HCT116 (cell line): ENCODE data around the gene SMG5. TPM values are rescaled to one million over a fixed set of nuclear protein-coding genes. Genes with fewer than 3 reads are reported as not detected.

Source experiments
- ATAC-seq: fragments of 200-7000 bp; cut with Tn5 transposase; 2 replicates; pipeline ENCODE4 v1.9.1; 2020; ENCODE audit warnings: mild to moderate bottlenecking, moderate library complexity
- BruUV-seq: library from RNA; stranded (reverse); fragments of 400-500 nt; replicated peaks from 2 replicates; lab custom pipeline; 2021; lab: Mats Ljungman, UMichigan
- CTCF ChIA-PET: fragments of 300-600 bp; sonication (Branson Sonifier 250); formaldehyde crosslinking; loops from one replicate; lab custom pipeline; 2021; ENCODE audit warnings: antibody characterized with exemption; lab: Charles Lee
- POLR2A ChIA-PET: fragments of 300-600, 350-600 bp; sonication (Branson Sonifier 250); formaldehyde crosslinking; loops from one replicate; lab custom pipeline; 2021; ENCODE audit warnings: antibody characterized with exemption; lab: Charles Lee
- RAD21 ChIA-PET, 2 experiments: fragments of 300-600 bp; sonication (Branson Sonifier 250); formaldehyde crosslinking; loops; one replicate each; lab custom pipeline; 2023; ENCODE audit warnings: low total read pairs in 2 of 2; ENCODE audit not compliant: uncharacterized antibody in 2 of 2, unreplicated experiment in 2 of 2, low non-redundant PET in 1 of 2; lab: Charles Lee
- DNase-seq: peaks from one replicate; pipeline ENCODE4 v3.0.0-alpha.2; 2010; ENCODE audit warnings: low read depth, low spot score
- H2AFZ ChIP-seq: fragments of 200-600 bp; shearing (Covaris generic), sonication (generic); 2 replicates; pipeline ENCODE4 v1.6.1; 2017; ENCODE audit warnings: low read depth, mixed run types, mixed read lengths, antibody characterized with exemption, low read length; ENCODE audit not compliant: poor library complexity, severe bottlenecking
- H3K27ac ChIP-seq: 2 replicates; pipeline ENCODE4 v1.5.1; 2012; ENCODE audit warnings: low read depth, low read length
- H3K27me3 ChIP-seq: fragments of 200-600 bp; sonication (generic); 2 replicates; pipeline ENCODE4 v1.6.1; 2016; ENCODE audit warnings: mixed run types, low read length, mixed read lengths; ENCODE audit not compliant: insufficient read depth
- H3K36me3 ChIP-seq, 2 experiments: fragments of 200-500 bp in 1 of 2; fragments of 200-600 bp in 1 of 2; sonication (Bioruptor generic) in 1 of 2; sonication (generic) in 1 of 2; 2 replicates each; pipeline versions ENCODE4 v1.5.1 to v1.6.1; 2014 to 2016; ENCODE audit warnings: low read length in 2 of 2, inconsistent platforms in 1 of 2, mixed read lengths in 1 of 2, mixed run types in 1 of 2; ENCODE audit not compliant: insufficient read depth in 2 of 2, control insufficient read depth in 1 of 2
- H3K4me1 ChIP-seq, 2 experiments: fragments of 200-600 bp in 1 of 2; sonication (generic) in 1 of 2; 2 replicates each; pipeline versions ENCODE4 v1.5.1 to v1.6.1; 2012 to 2017; ENCODE audit warnings: low read length in 2 of 2, inconsistent platforms in 1 of 2, mild to moderate bottlenecking in 1 of 2, mixed read lengths in 1 of 2, mixed run types in 1 of 2, moderate library complexity in 1 of 2; ENCODE audit not compliant: insufficient read depth in 2 of 2, control insufficient read depth in 1 of 2
- H3K4me2 ChIP-seq: fragments of 200-600 bp; sonication (generic); 2 replicates; pipeline ENCODE4 v1.6.1; 2017; ENCODE audit warnings: mixed run types, low read length, mixed read lengths
- H3K4me3 ChIP-seq, 2 experiments: fragments of 200-600 bp in 1 of 2; sonication (generic) in 1 of 2; replicated peaks in 1 of 2; 2 replicates each; pipeline ENCODE4 v1.5.1; 2011 to 2016; ENCODE audit warnings: low read length in 2 of 2, control low read depth in 1 of 2, low read depth in 1 of 2, mild to moderate bottlenecking in 1 of 2, mixed read lengths in 1 of 2, mixed run types in 1 of 2
- H3K79me2 ChIP-seq: fragments of 200-600 bp; sonication (generic); 2 replicates; pipeline ENCODE4 v1.6.1; 2017; ENCODE audit warnings: mild to moderate bottlenecking, mixed run types, low read length, moderate library complexity, mixed read lengths; ENCODE audit not compliant: insufficient read depth
- H3K9ac ChIP-seq: fragments of 200-600 bp; sonication (generic); 2 replicates; pipeline ENCODE4 v1.6.1; 2016; ENCODE audit warnings: low read length, mixed read lengths
- H3K9me2 ChIP-seq: fragments of 200-600 bp; sonication (generic), shearing (Covaris generic); 2 replicates; pipeline ENCODE4 v1.6.1; 2017; ENCODE audit warnings: mixed run types, mild to moderate bottlenecking, moderate library complexity; ENCODE audit not compliant: insufficient read depth
- H3K9me3 ChIP-seq, 2 experiments: fragments of 200-500 bp in 1 of 2; fragments of 200-600 bp in 1 of 2; sonication (Bioruptor generic) in 1 of 2; sonication (generic) in 1 of 2; 2 replicates each; pipeline ENCODE4 v1.6.1; 2014 to 2017; ENCODE audit warnings: low read length in 2 of 2, mixed read lengths in 2 of 2, inconsistent platforms in 1 of 2, low read depth in 1 of 2, mild to moderate bottlenecking in 1 of 2, mixed run types in 1 of 2, moderate library complexity in 1 of 2; ENCODE audit not compliant: control insufficient read depth in 1 of 2, insufficient read depth in 1 of 2
- H4K20me1 ChIP-seq: fragments of 200-600 bp; sonication (generic), shearing (Covaris generic); 2 replicates; pipeline ENCODE4 v1.6.1; 2017; ENCODE audit warnings: mixed run types, mild to moderate bottlenecking, moderate library complexity; ENCODE audit not compliant: insufficient read depth
- CBX3 ChIP-seq: IDR thresholded peaks from 2 replicates; pipeline ENCODE4 v1.6.1; 2012; ENCODE audit warnings: low read depth
- ELF1 ChIP-seq: IDR thresholded peaks from 2 replicates; pipeline ENCODE4 v1.6.1; 2012; ENCODE audit warnings: low read depth, borderline replicate concordance
- POLR2A ChIP-seq: IDR thresholded peaks from 2 replicates; pipeline ENCODE4 v1.7.0; 2011; ENCODE audit warnings: borderline replicate concordance; ENCODE audit not compliant: insufficient read depth, insufficient read length; ENCODE audit errors: extremely low read depth
- SP1 ChIP-seq: IDR thresholded peaks from 2 replicates; pipeline ENCODE4 v1.6.1; 2012; ENCODE audit warnings: low read depth
- YY1 ChIP-seq: IDR thresholded peaks from 2 replicates; pipeline ENCODE4 v1.6.1; 2011; ENCODE audit warnings: low read length, low read depth, moderate library complexity, mild to moderate bottlenecking; ENCODE audit not compliant: insufficient replicate concordance; ENCODE audit errors: extremely low read depth
- intact Hi-C: fragments of 100-400 bp; cut with micrococcal nuclease; formaldehyde crosslinking; loops from 2 replicates; pipeline ENCODE4 v1.10.0; 2022
- total RNA-seq: library from RNA; stranded (reverse); gene quantifications from one replicate; pipeline ENCODE4 v1.2.1, GENCODE V29; 2021; ENCODE audit not compliant: unreplicated experiment

SMG5 gene
- total RNA-seq, 1 experiment from 2014 or later = 75.2 TPM

GRCh38 chr1:156279837-156280236 is 2.8 kb downstream of the SMG5 start:
- intact Hi-C loops = no loop called here
- Histone ChIP-seq H4K20me1 (peaks cover 10% of the 10 kb centered on the region; the same call in 1 of the 2 replicates), H3K4me1 (peaks cover 25 to 27% of the 10 kb centered on the region in 2 experiments), H3K79me2 (peaks cover 58% of the 10 kb centered on the region), H3K27ac (no peak overlapping the region), H3K36me3 (peaks cover 39 to 50% of the 10 kb centered on the region in 2 experiments), H3K9ac (no peak overlapping the region), H3K9me2 (no peaks in the 10 kb centered on the region), H3K9me3 (no peaks in the 10 kb centered on the region), H3K4me2 (no peak overlapping the region), H2AFZ (no peak overlapping the region), H3K27me3 (no peaks in the 10 kb centered on the region), H3K4me3 (no peak overlapping the region)
- POLR2A ChIA-PET = no interaction called here
- no TSS peak for BruUV-seq
- CTCF ChIA-PET = interaction anchor here (0.7 kb wide), 1 partner anchor 40 kb away, joined by 3 read pairs; no protein-coding TSS in a partner anchor
- no peak for ATAC-seq
- TF ChIP-seq POLR2A (no peak), SP1 (no peak), ELF1 (no peak)
- RAD21 ChIA-PET = no interaction called here
- no peak for DNase-seq

DNA sequence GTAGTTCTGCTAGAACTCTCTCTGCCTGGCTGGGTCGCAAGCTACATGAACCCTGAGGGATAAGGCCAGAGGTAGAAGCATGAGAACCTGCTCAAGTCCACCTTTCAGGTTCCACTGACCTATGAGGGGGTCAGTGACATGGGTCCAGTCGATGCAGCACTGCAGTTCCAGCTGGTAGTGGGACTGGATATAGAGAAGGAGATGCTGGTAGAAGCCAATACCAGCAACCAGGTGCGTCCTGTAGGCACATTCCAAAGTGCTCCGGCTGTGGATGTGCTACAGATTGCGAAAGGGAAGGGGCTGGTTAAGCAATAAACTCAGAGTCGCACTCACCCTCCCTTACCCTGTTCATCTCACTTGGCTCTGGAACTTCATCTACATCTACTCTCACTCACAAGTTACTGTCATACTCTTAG is 5.7 kb downstream of the SMG5 start:
- no peak overlapping the region for H3K4me3 ChIP-seq
- no peak overlapping the region for H3K4me2 ChIP-seq
- no TSS peak for BruUV-seq
- ChIA-PET POLR2A (no interaction called here), RAD21 (no interaction called here), CTCF (no interaction called here)
- peaks cover 10% of the 10 kb centered on the region; the same call in 1 of the 2 replicates for H4K20me1 ChIP-seq
- H3K4me1 ChIP-seq = peaks cover 11 to 13% of the 10 kb centered on the region in 2 experiments
- no peak overlapping the region for H2AFZ ChIP-seq
- H3K9me2 ChIP-seq = no peaks in the 10 kb centered on the region
- no peak for ATAC-seq
- H3K79me2 ChIP-seq = peaks cover 46% of the 10 kb centered on the region
- no peak overlapping the region for H3K27ac ChIP-seq
- TF ChIP-seq YY1 (no peak), ELF1 (no peak), CBX3 (no peak), POLR2A (no peak)
- DNase-seq = no peak
- peaks cover 65 to 78% of the 10 kb centered on the region in 2 experiments for H3K36me3 ChIP-seq
- H3K27me3 ChIP-seq = no peaks in the 10 kb centered on the region
- intact Hi-C loops = no loop called here
- no peak overlapping the region for H3K9ac ChIP-seq
- no peaks in the 10 kb centered on the region for H3K9me3 ChIP-seq
